ENCODE data around the gene CLDN11.
A peak's percentile ranks its signal among the peaks of the same experiment; 100 is the strongest.

Gene CLDN11

GRCh38 chr3:170420307-170420821 lies 1.7 kb downstream of the CLDN11 start:
- Histone ChIP-seq H3K36me3 (ENCODE audit: control insufficient read depth, insufficient read depth, low read length) (no peaks in the 10 kb centered on the region), H3K27ac (no peak overlapping the region), H3K9me3 (ENCODE audit: control insufficient read depth, low read length) (no peaks in the 10 kb centered on the region), H3K4me2 (ENCODE audit: low read length) (no peak overlapping the region), H3K9ac (no peak overlapping the region), H3K79me2 (no peaks in the 10 kb centered on the region), H3K27me3 (ENCODE audit: control insufficient read depth, insufficient read depth, low read length) (no peaks in the 10 kb centered on the region), H3K4me1 (peaks cover 4% of the 10 kb centered on the region), H3K4me3 (ENCODE audit: low read depth, low read length) (no peak overlapping the region), H2AFZ (peak overlapping the region; percentile 75)
- TF ChIP-seq, protein P1, sequence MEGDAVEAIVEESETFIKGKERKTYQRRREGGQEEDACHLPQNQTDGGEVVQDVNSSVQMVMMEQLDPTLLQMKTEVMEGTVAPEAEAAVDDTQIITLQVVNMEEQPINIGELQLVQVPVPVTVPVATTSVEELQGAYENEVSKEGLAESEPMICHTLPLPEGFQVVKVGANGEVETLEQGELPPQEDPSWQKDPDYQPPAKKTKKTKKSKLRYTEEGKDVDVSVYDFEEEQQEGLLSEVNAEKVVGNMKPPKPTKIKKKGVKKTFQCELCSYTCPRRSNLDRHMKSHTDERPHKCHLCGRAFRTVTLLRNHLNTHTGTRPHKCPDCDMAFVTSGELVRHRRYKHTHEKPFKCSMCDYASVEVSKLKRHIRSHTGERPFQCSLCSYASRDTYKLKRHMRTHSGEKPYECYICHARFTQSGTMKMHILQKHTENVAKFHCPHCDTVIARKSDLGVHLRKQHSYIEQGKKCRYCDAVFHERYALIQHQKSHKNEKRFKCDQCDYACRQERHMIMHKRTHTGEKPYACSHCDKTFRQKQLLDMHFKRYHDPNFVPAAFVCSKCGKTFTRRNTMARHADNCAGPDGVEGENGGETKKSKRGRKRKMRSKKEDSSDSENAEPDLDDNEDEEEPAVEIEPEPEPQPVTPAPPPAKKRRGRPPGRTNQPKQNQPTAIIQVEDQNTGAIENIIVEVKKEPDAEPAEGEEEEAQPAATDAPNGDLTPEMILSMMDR (IDR thresholded peaks at IDR 0.05), result no peak

DNA sequence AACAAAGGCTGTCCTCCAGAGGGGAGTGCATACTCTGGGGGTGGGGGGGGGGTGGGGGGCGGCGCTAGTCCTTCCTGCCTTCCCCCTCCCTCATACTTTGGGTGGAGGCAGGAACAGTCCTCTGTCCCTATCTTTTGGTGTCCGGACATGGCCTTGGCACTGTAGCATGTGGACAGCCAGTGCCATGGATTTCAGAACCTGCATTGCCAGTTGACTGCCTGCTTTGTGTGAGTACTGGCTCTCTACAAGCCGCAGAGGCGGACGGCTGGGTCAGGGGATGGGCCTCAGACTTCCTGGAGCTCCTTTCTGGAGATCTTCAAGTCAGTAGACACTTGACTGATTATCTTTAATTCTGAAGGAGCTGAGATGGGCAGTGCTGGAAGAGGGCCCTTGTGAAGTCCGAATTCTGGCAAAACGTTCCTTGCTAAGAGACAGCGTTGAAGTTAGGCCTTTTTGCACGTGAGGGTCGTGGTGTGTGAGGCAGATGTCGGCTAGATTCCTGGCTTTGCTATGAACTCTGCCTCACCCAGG lies 2.5 kb downstream of the CLDN11 start:
- H3K4me3 ChIP-seq (ENCODE audit: low read depth, low read length), result no peak overlapping the region
- H3K9me3 ChIP-seq (ENCODE audit: control insufficient read depth, low read length), result no peaks in the 10 kb centered on the region
- H3K36me3 ChIP-seq (ENCODE audit: control insufficient read depth, insufficient read depth, low read length), result no peaks in the 10 kb centered on the region
- no peak overlapping the region for H3K27ac ChIP-seq
- TF ChIP-seq, protein P1 (IDR thresholded peaks at IDR 0.05), result no peak
- H2AFZ ChIP-seq, result no peak overlapping the region
- no peaks in the 10 kb centered on the region for H3K79me2 ChIP-seq
- no peak overlapping the region for H3K9ac ChIP-seq
- no peaks in the 10 kb centered on the region for H3K27me3 ChIP-seq (ENCODE audit: control insufficient read depth, insufficient read depth, low read length)
- H3K4me2 ChIP-seq (ENCODE audit: low read length), result no peak overlapping the region
- H3K4me1 ChIP-seq, result peaks cover 4% of the 10 kb centered on the region

GRCh38 chr3:170421758-170422157 lies 3.1 kb downstream of the CLDN11 start:
- H2AFZ ChIP-seq, result no peak overlapping the region
- peaks cover 4% of the 10 kb centered on the region for H3K4me1 ChIP-seq
- H3K36me3 ChIP-seq (ENCODE audit: control insufficient read depth, insufficient read depth, low read length), result no peaks in the 10 kb centered on the region
- H3K9me3 ChIP-seq (ENCODE audit: control insufficient read depth, low read length), result no peaks in the 10 kb centered on the region
- H3K4me3 ChIP-seq (ENCODE audit: low read depth, low read length), result no peak overlapping the region
- no peaks in the 10 kb centered on the region for H3K79me2 ChIP-seq
- H3K27ac ChIP-seq, result no peak overlapping the region
- H3K9ac ChIP-seq, result no peak overlapping the region
- TF ChIP-seq, protein P1 (IDR thresholded peaks at IDR 0.05), result no peak
- no peak overlapping the region for H3K4me2 ChIP-seq (ENCODE audit: low read length)
- no peaks in the 10 kb centered on the region for H3K27me3 ChIP-seq (ENCODE audit: control insufficient read depth, insufficient read depth, low read length)

DNA sequence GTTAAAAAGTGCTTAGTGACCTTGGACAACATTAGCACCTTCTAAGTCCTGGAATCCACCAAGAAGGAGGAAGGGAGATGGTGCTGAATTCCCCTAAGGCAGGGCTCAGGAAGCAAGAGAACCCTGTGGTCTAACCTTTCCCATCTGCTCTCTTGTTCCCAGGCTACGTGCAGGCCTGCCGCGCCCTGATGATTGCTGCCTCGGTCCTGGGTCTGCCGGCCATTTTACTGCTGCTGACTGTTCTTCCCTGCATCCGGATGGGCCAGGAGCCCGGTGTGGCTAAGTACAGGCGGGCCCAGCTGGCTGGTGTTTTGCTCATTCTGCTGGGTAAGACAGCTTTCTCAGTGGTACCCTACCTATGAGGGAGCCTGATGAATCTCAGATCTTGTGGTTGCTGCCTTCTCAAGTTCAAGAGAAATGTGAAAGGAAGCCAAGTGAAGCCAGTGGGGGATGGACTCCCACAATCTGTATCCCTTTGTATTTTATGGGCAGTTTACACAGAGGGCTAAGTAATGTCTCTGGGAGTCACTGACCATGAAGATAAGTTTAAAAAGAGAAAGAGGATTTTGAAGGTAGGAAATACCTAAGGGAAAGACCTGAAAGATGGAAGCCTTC lies 4.4 kb downstream of the CLDN11 start:
- H3K4me2 ChIP-seq (ENCODE audit: low read length), result no peak overlapping the region
- H3K9ac ChIP-seq, result no peak overlapping the region
- H2AFZ ChIP-seq, result no peak overlapping the region
- TF ChIP-seq, protein P1 (IDR thresholded peaks at IDR 0.05), result no peak
- H3K4me1 ChIP-seq, result peaks cover 4% of the 10 kb centered on the region
- no peaks in the 10 kb centered on the region for H3K79me2 ChIP-seq
- no peaks in the 10 kb centered on the region for H3K9me3 ChIP-seq (ENCODE audit: control insufficient read depth, low read length)
- no peak overlapping the region for H3K4me3 ChIP-seq (ENCODE audit: low read depth, low read length)
- H3K36me3 ChIP-seq (ENCODE audit: control insufficient read depth, insufficient read depth, low read length), result no peaks in the 10 kb centered on the region
- H3K27ac ChIP-seq, result no peak overlapping the region
- H3K27me3 ChIP-seq (ENCODE audit: control insufficient read depth, insufficient read depth, low read length), result no peaks in the 10 kb centered on the region

GRCh38 chr3:170424879-170425278 lies 6.2 kb downstream of the CLDN11 start:
- H3K4me3 ChIP-seq (ENCODE audit: low read depth, low read length), result no peak overlapping the region

More at GRCh38 chr3:170424879-170425278, 6.2 kb downstream of the CLDN11 start:
- Histone ChIP-seq H3K79me2 (no peaks in the 10 kb centered on the region), H3K27me3 (ENCODE audit: control insufficient read depth, insufficient read depth, low read length) (no peaks in the 10 kb centered on the region), H3K4me2 (ENCODE audit: low read length) (no peak overlapping the region), H3K9ac (no peak overlapping the region), H3K4me1 (no peaks in the 10 kb centered on the region), H3K9me3 (ENCODE audit: control insufficient read depth, low read length) (no peaks in the 10 kb centered on the region), H2AFZ (no peak overlapping the region), H3K27ac (no peak overlapping the region), H3K36me3 (ENCODE audit: control insufficient read depth, insufficient read depth, low read length) (no peaks in the 10 kb centered on the region)
- TF ChIP-seq, protein P1 (IDR thresholded peaks at IDR 0.05), result no peak

All from parathyroid adenoma (tissue), 2 donors.